Smooth muscle cell of the coronary artery (primary cell): ENCODE results near the gene TMEM151A. TPM values are rescaled to one million over a fixed set of nuclear protein-coding genes. Genes with fewer than 3 reads are reported as not detected.

Source experiments
- total RNA-seq: library from RNA; depleted of rRNA; stranded (reverse); fragments of >200 nt; gene quantifications from 2 replicates; pipeline ENCODE4 v1.2.3, GENCODE V29; 2014; ENCODE audit warnings: low replicate concordance

The TMEM151A gene
- 0.08 and 0.23 TPM in 2 replicates for total RNA-seq

GRCh38 chr11:66291706-66292542, at the start of gene TMEM151A:
TSS of gene TMEM151A (plus strand) at chr11:66291894. CDS start at chr11:66292014, 120 bp downstream.

GRCh38 chr11:66268244-66268951, 23.3 kb upstream of the TMEM151A start, which contains the start of gene RAB1B:
TSS of gene RAB1B (plus strand) at chr11:66268639. CDS start at chr11:66268680, 41 bp downstream.

GRCh38 chr11:66277471-66278362, 14.0 kb upstream of the TMEM151A start, which contains the start of gene CNIH2:
TSS of gene CNIH2 (plus strand) at chr11:66278175. CDS start at chr11:66278457, 282 bp downstream.

GRCh38 chr11:66288671-66289547, 2.8 kb upstream of the TMEM151A start, which contains the start of gene YIF1A:
TSS of gene YIF1A (minus strand) at chr11:66289143. CDS start at chr11:66288985, 158 bp downstream.

GRCh38 chr11:66316849-66317251, 25.2 kb downstream of the TMEM151A start, which contains the start of gene CD248:
TSS of gene CD248 (minus strand) at chr11:66317044. CDS start at chr11:66317027, 17 bp downstream.

GRCh38 chr11:66336234-66337102, 44.8 kb downstream of the TMEM151A start, which contains the start of gene RIN1:
TSS of gene RIN1 (minus strand) at chr11:66336434. CDS start at chr11:66336402, 32 bp downstream.

GRCh38 chr11:66344550-66345315, 53.0 kb downstream of the TMEM151A start, which contains the start of gene BRMS1:
TSS of gene BRMS1 (minus strand) at chr11:66345104. CDS start at chr11:66342234, 2,870 bp downstream.

Other genes with a start within 250 kb of the TMEM151A start
- gene GAL3ST3, start 242.7 kb upstream of the TMEM151A start, total RNA-seq = 0.38 TPM in 1 of 2 replicates, not detected in the other
- 71.4 and 114 TPM in 2 replicates for gene SF3B2, start 239.5 kb upstream of the TMEM151A start, total RNA-seq
- gene PACS1, start 221.6 kb upstream of the TMEM151A start, total RNA-seq = 53.6 and 59.8 TPM in 2 replicates
- 16.4 TPM in 2 replicates for gene KLC2, start 34.2 kb upstream of the TMEM151A start, total RNA-seq
- 53.5 and 63.5 TPM in 2 replicates for gene RAB1B, start 23.3 kb upstream of the TMEM151A start, total RNA-seq
- 0.45 TPM in 1 of 2 replicates, not detected in the other for gene CNIH2, start 13.7 kb upstream of the TMEM151A start, total RNA-seq
- 199 and 284 TPM in 2 replicates for gene YIF1A, start 2.8 kb upstream of the TMEM151A start, total RNA-seq
- gene CD248, start 25.1 kb downstream of the TMEM151A start, total RNA-seq = 2.6 and 108 TPM in 2 replicates
- gene RIN1, start 44.5 kb downstream of the TMEM151A start, total RNA-seq = 6.8 and 9.7 TPM in 2 replicates
- gene BRMS1, start 53.2 kb downstream of the TMEM151A start, total RNA-seq = 45.7 and 53.4 TPM in 2 replicates
- gene B4GAT1, start 55.7 kb downstream of the TMEM151A start, total RNA-seq = 23.0 and 36.9 TPM in 2 replicates
- gene SLC29A2, start 79.9 kb downstream of the TMEM151A start, total RNA-seq = 0.08 TPM in 1 of 2 replicates, not detected in the other
- not detected in 2 replicates for gene NPAS4, start 129.1 kb downstream of the TMEM151A start, total RNA-seq
- gene MRPL11, start 147.0 kb downstream of the TMEM151A start, total RNA-seq = 20.7 and 38.6 TPM in 2 replicates
- 8.8 and 20.0 TPM in 2 replicates for gene PELI3, start 175.0 kb downstream of the TMEM151A start, total RNA-seq
- 28.5 and 67.1 TPM in 2 replicates for gene DPP3, start 188.5 kb downstream of the TMEM151A start, total RNA-seq
- 18.4 and 27.6 TPM in 2 replicates for gene BBS1, start 218.7 kb downstream of the TMEM151A start, total RNA-seq